Thyroid gland (tissue), 4 donors: Measurements from ENCODE around the gene ORC4. TPM values are rescaled to one million over a fixed set of nuclear protein-coding genes. Genes with fewer than 3 reads are reported as not detected.

Experiments
- DNase-seq, 2 donors: peaks; one replicate each; pipeline ENCODE4 v3.0.0-alpha.2; 2019
- H3K27ac ChIP-seq, 3 donors: fragments of 200-600 bp; sonication (generic); 1 replicate in 2 of 3; 2 replicates in 1 of 3; pipeline ENCODE4 v1.5.1; 2016 to 2019; ENCODE audit warnings: mild to moderate bottlenecking in 1 of 3, moderate library complexity in 1 of 3
- H3K27me3 ChIP-seq: fragments of 200-600 bp; sonication (generic); one replicate; pipeline ENCODE4 v1.5.1; 2019
- H3K36me3 ChIP-seq, 2 donors: fragments of 200-600 bp; sonication (generic); one replicate each; pipeline ENCODE4 v1.5.1; 2016 to 2019
- H3K4me1 ChIP-seq, 2 donors: fragments of 200-600 bp; sonication (generic); one replicate each; pipeline ENCODE4 v1.5.1; 2017 to 2019
- H3K4me3 ChIP-seq, 3 donors: fragments of 200-600 bp; sonication (generic); replicated peaks in 1 of 3; 1 replicate in 2 of 3; 2 replicates in 1 of 3; pipeline ENCODE4 v1.5.1; 2016; ENCODE audit warnings: mild to moderate bottlenecking in 1 of 3
- H3K9me3 ChIP-seq: fragments of 200-600 bp; sonication (generic); one replicate; pipeline ENCODE4 v1.5.1; 2017
- CTCF ChIP-seq, 6 experiments: fragments of 200-600 bp in 3 of 6; fragments of 450-650 bp in 3 of 6; sonication (generic) in 3 of 6; IDR thresholded peaks; one replicate each; pipeline ENCODE4 v1.5.1; 2016 to 2019; ENCODE audit warnings: antibody characterized with exemption in 6 of 6, mild to moderate bottlenecking in 2 of 6, inconsistent platforms in 1 of 6, moderate library complexity in 1 of 6
- POLR2A ChIP-seq, 2 donors: fragments of 450-650 bp; IDR thresholded peaks; one replicate each; pipeline ENCODE4 v1.6.1; 2017; ENCODE audit warnings: antibody characterized with exemption in 2 of 2, mild to moderate bottlenecking in 2 of 2, moderate library complexity in 1 of 2
- WGBS, 2 donors: methylation state at CpG; one replicate each; pipeline ENCODE4 v1.1.5; 2017; 5-methylcytosine and 5-hydroxymethylcytosine counted together
- intact Hi-C: fragments of 100-400 bp; cut with DNase I; formaldehyde crosslinking; loops from one replicate; pipeline ENCODE4 v1.15.1; 2023
- total RNA-seq, 4 donors: library from RNA; depleted of rRNA; stranded (reverse); fragments of >200 nt; gene quantifications; one replicate each; pipeline ENCODE4 v1.2.3, GENCODE V29; 2016

ORC4 gene
- total RNA-seq, 4 donors from 2014 or later: 62.5 to 89.2 (median 76.5) TPM

GRCh38 chr2:147916723-147917122 is 103.8 kb downstream of the ORC4 start:
- intact Hi-C loops: no loop called here
- no peaks in the 10 kb centered on the region for H3K27me3 ChIP-seq
- H3K4me1 ChIP-seq: peaks cover 5 to 15% of the 10 kb centered on the region in 2 donors
- no peak for TF ChIP-seq CTCF (IDR thresholded peaks at IDR 0.05)
- no peak for TF ChIP-seq POLR2A (IDR thresholded peaks at IDR 0.05)
- 77 to 80% methylated on average over 4 of the region's 4 CpGs for WGBS, 2 donors
- DNase-seq: no peak
- H3K27ac ChIP-seq: peak overlapping the region in 2 of 3 donors; percentile 11 to 13
- H3K4me3 ChIP-seq: no peak overlapping the region
- H3K36me3 ChIP-seq: no peaks in the 10 kb centered on the region
- H3K9me3 ChIP-seq: no peaks in the 10 kb centered on the region

- DNase-seq: no peak
- intact Hi-C loops: no loop called here
- Histone ChIP-seq H3K36me3 (no peaks in the 10 kb centered on the region), H3K27ac (no peak overlapping the region), H3K27me3 (no peaks in the 10 kb centered on the region), H3K4me1 (peaks cover 5 to 17% of the 10 kb centered on the region in 2 donors), H3K9me3 (no peaks in the 10 kb centered on the region), H3K4me3 (no peak overlapping the region)
- 94% methylated on average over 2 of the region's 2 CpGs for WGBS, 2 donors
- TF ChIP-seq CTCF (IDR thresholded peaks at IDR 0.05) (no peak), POLR2A (IDR thresholded peaks at IDR 0.05) (no peak)
These were observed 104.5 kb downstream of the ORC4 start for GRCh38 chr2:147916067-147916466.

GRCh38 chr2:147913701-147914480 is 106.6 kb downstream of the ORC4 start:
- no peak for TF ChIP-seq CTCF (IDR thresholded peaks at IDR 0.05)
- TF ChIP-seq POLR2A (IDR thresholded peaks at IDR 0.05): no peak
- 41 to 43% methylated on average over 3 of the region's 3 CpGs for WGBS, 2 donors
- intact Hi-C loops: no loop called here
- no peak for DNase-seq
- Histone ChIP-seq H3K4me1 (peaks cover 5 to 22% of the 10 kb centered on the region in 2 donors), H3K27ac (no peak overlapping the region), H3K36me3 (no peaks in the 10 kb centered on the region), H3K27me3 (no peaks in the 10 kb centered on the region), H3K9me3 (no peaks in the 10 kb centered on the region), H3K4me3 (no peak overlapping the region)

GRCh38 chr2:147910990-147911473 is 109.5 kb downstream of the ORC4 start:
- Histone ChIP-seq H3K27ac (no peak overlapping the region), H3K36me3 (no peaks in the 10 kb centered on the region), H3K27me3 (no peaks in the 10 kb centered on the region), H3K9me3 (no peaks in the 10 kb centered on the region), H3K4me1 (peaks cover 0 to 15% of the 10 kb centered on the region in 2 donors), H3K4me3 (no peak overlapping the region)
- TF ChIP-seq POLR2A (IDR thresholded peaks at IDR 0.05) (no peak), CTCF (IDR thresholded peaks at IDR 0.05) (peak; percentile 52 to 78 (median 74))
- 0 to 1% methylated on average over 2 of the region's 2 CpGs for WGBS, 2 donors
- peak in 1 of 2 donors; percentile 23 for DNase-seq
- intact Hi-C loops: no loop called here

GRCh38 chr2:147909178-147909577 is 111.4 kb downstream of the ORC4 start:
- TF ChIP-seq CTCF (IDR thresholded peaks at IDR 0.05) (no peak), POLR2A (IDR thresholded peaks at IDR 0.05) (no peak)
- WGBS, 2 donors: 96 to 99% methylated on average over 2 of the region's 2 CpGs
- Histone ChIP-seq H3K27me3 (no peaks in the 10 kb centered on the region), H3K4me1 (peaks cover 0 to 15% of the 10 kb centered on the region in 2 donors), H3K36me3 (no peaks in the 10 kb centered on the region), H3K27ac (no peak overlapping the region), H3K4me3 (no peak overlapping the region), H3K9me3 (no peaks in the 10 kb centered on the region)
- intact Hi-C loops: no loop called here
- DNase-seq: no peak
